ENCODE data around the gene FAM234A. TPM values are rescaled to one million over a fixed set of nuclear protein-coding genes. Genes with fewer than 3 reads are reported as not detected.

FAM234A gene
- total and polyA plus RNA-seq, 4 donors: 24.1 to 39.7 (median 27.8) TPM

Other genes starting within 250 kb of the FAM234A start
- 1 to 10 TPM; 2.8 to 8.3 TPM for gene POLR3K, start 181.2 kb upstream of the FAM234A start, total RNA-seq
- gene POLR3K, start 181.2 kb upstream of the FAM234A start, polyA plus RNA-seq: 1 to 10 TPM; 6.5 to 9.8 TPM
- gene SNRNP25, start 181.0 kb upstream of the FAM234A start, total RNA-seq: 10 to 100 TPM; 15.1 to 17.3 TPM
- 10 to 100 TPM; 18.1 to 22.2 TPM for gene SNRNP25, start 181.0 kb upstream of the FAM234A start, polyA plus RNA-seq
- 1 to 10 TPM; 2.1 to 6.2 TPM for gene RHBDF1, start 162.2 kb upstream of the FAM234A start, total RNA-seq
- gene RHBDF1, start 162.2 kb upstream of the FAM234A start, polyA plus RNA-seq: 1 to 10 TPM; 1.8 to 4.9 TPM
- 10 to 100 TPM; 25.4 to 84.1 TPM for gene MPG, start 156.6 kb upstream of the FAM234A start, total RNA-seq
- gene MPG, start 156.6 kb upstream of the FAM234A start, polyA plus RNA-seq: 10 to 100 TPM; 33.8 to 41.3 TPM
- gene NPRL3, start 96.1 kb upstream of the FAM234A start, total RNA-seq: 10 to 100 TPM in 1 of 2 donors, 1 to 10 TPM in 1; 9.7 to 35.9 TPM
- gene NPRL3, start 96.1 kb upstream of the FAM234A start, polyA plus RNA-seq: 10 to 100 TPM in 1 of 2 donors, 1 to 10 TPM in 1; 5.3 to 10.3 TPM
- gene HBZ, start 82.2 kb upstream of the FAM234A start, total RNA-seq: 10 to 100 TPM in 1 of 2 donors, not detected in 1; 55.8 TPM
- not detected for gene HBZ, start 82.2 kb upstream of the FAM234A start, polyA plus RNA-seq
- gene HBM, start 68.8 kb upstream of the FAM234A start, total RNA-seq: 1,000 to 10,000 TPM in 1 of 2 donors, not detected in 1; 2,893 TPM
- under 1 TPM in 1 of 2 donors, not detected in 1; 0.28 TPM for gene HBM, start 68.8 kb upstream of the FAM234A start, polyA plus RNA-seq
- gene HBA2, start 61.9 kb upstream of the FAM234A start, total RNA-seq: over 10,000 TPM in 1 of 2 donors, 1 to 10 TPM in 1; 2.8 to 36,951 TPM
- gene HBA2, start 61.9 kb upstream of the FAM234A start, polyA plus RNA-seq: 10 to 100 TPM; 15.5 to 76.5 TPM
- over 10,000 TPM in 1 of 2 donors, 1 to 10 TPM in 1; 3.5 to 19,034 TPM for gene HBA1, start 58.1 kb upstream of the FAM234A start, total RNA-seq
- 10 to 100 TPM; 18.5 to 41.6 TPM for gene HBA1, start 58.1 kb upstream of the FAM234A start, polyA plus RNA-seq
- 10 to 100 TPM in 1 of 2 donors, not detected in 1; 50.9 TPM for gene HBQ1, start 54.4 kb upstream of the FAM234A start, total RNA-seq
- gene HBQ1, start 54.4 kb upstream of the FAM234A start, polyA plus RNA-seq: not detected
- gene LUC7L, start 5.4 kb upstream of the FAM234A start, total RNA-seq: 10 to 100 TPM; 19.5 to 34.3 TPM
- gene LUC7L, start 5.4 kb upstream of the FAM234A start, polyA plus RNA-seq: 10 to 100 TPM; 11.5 to 19.8 TPM
- gene RGS11, start 41.1 kb downstream of the FAM234A start, total RNA-seq: 1 to 10 TPM in 1 of 2 donors, not detected in 1; 1.6 TPM
- gene RGS11, start 41.1 kb downstream of the FAM234A start, polyA plus RNA-seq: under 1 TPM; 0.51 to 0.77 TPM
- gene ARHGDIG, start 45.8 kb downstream of the FAM234A start, total RNA-seq: under 1 TPM in 1 of 2 donors, not detected in 1; 0.08 TPM
- gene ARHGDIG, start 45.8 kb downstream of the FAM234A start, polyA plus RNA-seq: not detected
- under 1 TPM in 1 of 2 donors, not detected in 1; 0.09 TPM for gene PDIA2, start 48.3 kb downstream of the FAM234A start, total RNA-seq
- gene PDIA2, start 48.3 kb downstream of the FAM234A start, polyA plus RNA-seq: under 1 TPM in 1 of 2 donors, not detected in 1; 0.03 TPM
- gene AXIN1, start 117.9 kb downstream of the FAM234A start, total RNA-seq: 10 to 100 TPM in 1 of 2 donors, 1 to 10 TPM in 1; 9.4 to 10.3 TPM
- gene AXIN1, start 117.9 kb downstream of the FAM234A start, polyA plus RNA-seq: 1 to 10 TPM; 2.0 to 6.5 TPM
- 10 to 100 TPM; 28.3 to 41.5 TPM for gene MRPL28, start 135.7 kb downstream of the FAM234A start, total RNA-seq
- gene MRPL28, start 135.7 kb downstream of the FAM234A start, polyA plus RNA-seq: 10 to 100 TPM; 58.6 to 63.4 TPM
- gene PGAP6, start 147.2 kb downstream of the FAM234A start, total RNA-seq: 10 to 100 TPM; 34.4 to 41.7 TPM
- 10 to 100 TPM; 18.9 to 50.5 TPM for gene PGAP6, start 147.2 kb downstream of the FAM234A start, polyA plus RNA-seq
- gene NME4, start 162.4 kb downstream of the FAM234A start, total RNA-seq: 10 to 100 TPM; 39.2 to 91.4 TPM
- 100 to 1,000 TPM in 1 of 2 donors, 10 to 100 TPM in 1; 76.4 to 118 TPM for gene NME4, start 162.4 kb downstream of the FAM234A start, polyA plus RNA-seq
- 100 to 1,000 TPM in 1 of 2 donors, 10 to 100 TPM in 1; 42.2 to 119 TPM for gene DECR2, start 167.1 kb downstream of the FAM234A start, total RNA-seq
- gene DECR2, start 167.1 kb downstream of the FAM234A start, polyA plus RNA-seq: 100 to 1,000 TPM; 133 to 210 TPM
- gene RAB11FIP3, start 190.8 kb downstream of the FAM234A start, total RNA-seq: 10 to 100 TPM in 1 of 2 donors, 1 to 10 TPM in 1; 8.8 to 29.4 TPM
- 10 to 100 TPM in 1 of 2 donors, 1 to 10 TPM in 1; 3.5 to 22.6 TPM for gene RAB11FIP3, start 190.8 kb downstream of the FAM234A start, polyA plus RNA-seq

Data from liver (tissue), 4 donors.